Measurements from ENCODE around the gene PRDX5.

PRDX5 gene

DNA sequence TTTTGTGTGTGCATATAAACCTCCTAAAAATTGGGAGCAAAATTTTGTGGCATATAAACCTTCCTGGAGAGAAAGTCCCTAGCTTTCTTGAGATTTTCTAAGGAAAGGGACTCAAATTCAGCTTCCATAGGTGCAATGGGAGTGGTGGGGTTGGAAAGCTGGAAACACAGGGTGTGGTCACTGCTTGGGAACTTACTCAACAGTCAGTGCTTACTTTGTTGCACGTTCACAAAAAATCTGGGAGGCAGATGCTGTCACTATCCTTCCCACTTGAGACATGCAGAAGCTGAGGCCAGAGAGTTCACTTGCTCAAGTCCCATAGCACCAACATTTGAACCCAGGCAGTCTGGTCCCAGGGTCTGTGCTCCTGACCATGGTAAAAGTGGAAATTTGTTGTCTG, 21.7 kb upstream of the PRDX5 start:
- in situ Hi-C loops (cut with MboI; ENCODE audit: low pct_unique_long_range_greater_than_20kb, low sequenced_read_pairs, unreplicated experiment) = no loop called here
- no peak for DNase-seq (ENCODE audit: low spot score)
- TF ChIP-seq, protein P1, sequence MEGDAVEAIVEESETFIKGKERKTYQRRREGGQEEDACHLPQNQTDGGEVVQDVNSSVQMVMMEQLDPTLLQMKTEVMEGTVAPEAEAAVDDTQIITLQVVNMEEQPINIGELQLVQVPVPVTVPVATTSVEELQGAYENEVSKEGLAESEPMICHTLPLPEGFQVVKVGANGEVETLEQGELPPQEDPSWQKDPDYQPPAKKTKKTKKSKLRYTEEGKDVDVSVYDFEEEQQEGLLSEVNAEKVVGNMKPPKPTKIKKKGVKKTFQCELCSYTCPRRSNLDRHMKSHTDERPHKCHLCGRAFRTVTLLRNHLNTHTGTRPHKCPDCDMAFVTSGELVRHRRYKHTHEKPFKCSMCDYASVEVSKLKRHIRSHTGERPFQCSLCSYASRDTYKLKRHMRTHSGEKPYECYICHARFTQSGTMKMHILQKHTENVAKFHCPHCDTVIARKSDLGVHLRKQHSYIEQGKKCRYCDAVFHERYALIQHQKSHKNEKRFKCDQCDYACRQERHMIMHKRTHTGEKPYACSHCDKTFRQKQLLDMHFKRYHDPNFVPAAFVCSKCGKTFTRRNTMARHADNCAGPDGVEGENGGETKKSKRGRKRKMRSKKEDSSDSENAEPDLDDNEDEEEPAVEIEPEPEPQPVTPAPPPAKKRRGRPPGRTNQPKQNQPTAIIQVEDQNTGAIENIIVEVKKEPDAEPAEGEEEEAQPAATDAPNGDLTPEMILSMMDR (IDR thresholded peaks at IDR 0.05; ENCODE audit: extremely low read depth, insufficient read depth, missing control alignments) = no peak

DNA sequence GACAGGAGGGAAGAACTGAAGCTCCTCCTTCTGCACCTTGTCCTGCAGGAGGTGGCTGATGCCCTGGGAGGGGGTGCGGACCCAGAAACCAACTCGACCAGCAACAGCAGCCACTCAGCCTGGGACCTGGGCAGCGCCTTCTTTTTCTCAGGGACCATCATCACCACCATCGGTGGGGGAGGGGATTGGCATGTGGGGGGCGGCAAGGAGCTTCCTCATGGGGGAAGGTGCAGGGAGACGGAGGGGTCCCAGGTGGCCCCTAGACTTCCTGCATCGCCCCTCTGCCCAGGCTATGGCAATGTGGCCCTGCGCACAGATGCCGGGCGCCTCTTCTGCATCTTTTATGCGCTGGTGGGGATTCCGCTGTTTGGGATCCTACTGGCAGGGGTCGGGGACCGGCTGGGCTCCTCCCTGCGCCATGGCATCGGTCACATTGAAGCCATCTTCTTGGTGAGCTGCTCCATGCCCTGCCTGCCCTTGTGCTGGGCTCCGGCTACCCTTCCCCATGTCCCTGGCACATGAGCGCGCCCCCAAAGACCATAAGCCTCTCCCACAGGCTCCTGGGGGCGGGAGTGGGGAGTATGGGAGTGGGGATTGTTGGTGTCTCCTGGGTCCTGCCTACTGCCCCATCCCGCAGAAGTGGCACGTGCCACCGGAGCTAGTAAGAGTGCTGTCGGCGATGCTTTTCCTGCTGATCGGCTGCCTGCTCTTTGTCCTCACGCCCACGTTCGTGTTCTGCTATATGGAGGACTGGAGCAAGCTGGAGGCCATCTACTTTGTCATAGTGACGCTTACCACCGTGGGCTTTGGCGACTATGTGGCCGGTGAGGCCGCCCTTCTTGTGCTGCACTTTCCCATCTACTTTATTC, 20.9 kb upstream of the PRDX5 start:
- TF ChIP-seq, protein P1 (IDR thresholded peaks at IDR 0.05; ENCODE audit: extremely low read depth, insufficient read depth, missing control alignments) = no peak
- DNase-seq (ENCODE audit: low spot score) = no peak
- in situ Hi-C loops (cut with MboI; ENCODE audit: low pct_unique_long_range_greater_than_20kb, low sequenced_read_pairs, unreplicated experiment) = no loop called here

DNA sequence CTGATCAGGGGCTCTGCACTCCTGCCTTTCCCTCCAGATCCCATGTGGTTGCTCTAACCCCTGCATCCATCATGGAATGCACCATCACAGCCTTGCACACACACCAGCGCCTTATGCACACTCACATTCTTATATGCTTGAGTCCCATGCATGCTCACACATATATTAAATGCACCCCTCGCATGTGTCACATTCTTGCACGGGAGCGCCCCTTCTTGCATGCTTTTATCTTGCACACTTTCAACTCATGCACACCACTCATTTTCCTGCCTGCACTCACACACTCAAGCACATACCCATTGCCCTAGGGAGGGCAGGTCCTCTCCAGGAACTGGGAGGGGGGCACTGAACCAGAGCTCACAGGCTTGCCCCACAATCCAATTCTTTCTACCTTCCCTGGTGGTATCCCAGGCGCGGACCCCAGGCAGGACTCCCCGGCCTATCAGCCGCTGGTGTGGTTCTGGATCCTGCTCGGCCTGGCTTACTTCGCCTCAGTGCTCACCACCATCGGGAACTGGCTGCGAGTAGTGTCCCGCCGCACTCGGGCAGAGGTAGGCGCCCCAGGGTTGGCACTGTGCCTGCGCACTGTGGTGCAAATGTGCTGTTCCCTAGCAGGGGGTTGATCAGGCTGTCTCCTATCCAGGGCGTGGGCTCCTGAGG, 20.1 kb upstream of the PRDX5 start:
- in situ Hi-C loops (cut with MboI; ENCODE audit: low pct_unique_long_range_greater_than_20kb, low sequenced_read_pairs, unreplicated experiment) = no loop called here
- no peak for DNase-seq (ENCODE audit: low spot score)

DNA sequence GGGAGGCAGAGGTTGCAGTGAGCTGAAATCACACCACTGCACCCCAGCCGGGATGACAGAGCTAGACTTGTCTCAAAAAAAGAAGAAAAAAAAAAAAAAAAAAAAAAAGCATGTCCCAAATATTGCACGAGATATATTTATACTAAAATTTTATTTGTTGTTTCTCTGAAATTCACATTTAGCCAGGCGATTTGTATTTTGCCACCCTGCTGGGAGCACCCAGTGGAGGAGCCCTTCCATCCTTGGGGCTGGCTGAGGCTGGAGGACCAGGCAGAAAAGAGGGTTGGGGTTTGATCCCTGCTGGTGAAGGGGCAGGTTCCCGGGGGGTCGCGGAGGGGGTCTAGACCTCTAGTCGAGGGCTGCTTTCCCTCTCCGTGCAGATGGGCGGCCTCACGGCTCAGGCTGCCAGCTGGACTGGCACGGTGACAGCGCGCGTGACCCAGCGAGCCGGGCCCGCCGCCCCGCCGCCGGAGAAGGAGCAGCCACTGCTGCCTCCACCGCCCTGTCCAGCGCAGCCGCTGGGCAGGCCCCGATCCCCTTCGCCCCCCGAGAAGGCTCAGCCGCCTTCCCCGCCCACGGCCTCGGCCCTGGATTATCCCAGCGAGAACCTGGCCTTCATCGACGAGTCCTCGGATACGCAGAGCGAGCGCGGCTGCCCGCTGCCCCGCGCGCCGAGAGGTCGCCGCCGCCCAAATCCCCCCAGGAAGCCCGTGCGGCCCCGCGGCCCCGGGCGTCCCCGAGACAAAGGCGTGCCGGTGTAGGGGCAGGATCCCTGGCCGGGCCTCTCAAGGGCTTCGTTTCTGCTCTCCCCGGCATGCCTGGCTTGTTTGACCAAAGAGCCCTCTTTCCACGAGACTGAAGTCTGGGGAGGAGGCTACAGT, 18.7 kb upstream of the PRDX5 start:
- no peak for DNase-seq (ENCODE audit: low spot score)
- in situ Hi-C loops (cut with MboI; ENCODE audit: low pct_unique_long_range_greater_than_20kb, low sequenced_read_pairs, unreplicated experiment) = no loop called here
- TF ChIP-seq, protein P1 (IDR thresholded peaks at IDR 0.05; ENCODE audit: extremely low read depth, insufficient read depth, missing control alignments) = no peak

More for the DNA sequence above, 20.1 kb upstream of the PRDX5 start:
- TF ChIP-seq, protein P1 (IDR thresholded peaks at IDR 0.05; ENCODE audit: extremely low read depth, insufficient read depth, missing control alignments) = no peak

DNA sequence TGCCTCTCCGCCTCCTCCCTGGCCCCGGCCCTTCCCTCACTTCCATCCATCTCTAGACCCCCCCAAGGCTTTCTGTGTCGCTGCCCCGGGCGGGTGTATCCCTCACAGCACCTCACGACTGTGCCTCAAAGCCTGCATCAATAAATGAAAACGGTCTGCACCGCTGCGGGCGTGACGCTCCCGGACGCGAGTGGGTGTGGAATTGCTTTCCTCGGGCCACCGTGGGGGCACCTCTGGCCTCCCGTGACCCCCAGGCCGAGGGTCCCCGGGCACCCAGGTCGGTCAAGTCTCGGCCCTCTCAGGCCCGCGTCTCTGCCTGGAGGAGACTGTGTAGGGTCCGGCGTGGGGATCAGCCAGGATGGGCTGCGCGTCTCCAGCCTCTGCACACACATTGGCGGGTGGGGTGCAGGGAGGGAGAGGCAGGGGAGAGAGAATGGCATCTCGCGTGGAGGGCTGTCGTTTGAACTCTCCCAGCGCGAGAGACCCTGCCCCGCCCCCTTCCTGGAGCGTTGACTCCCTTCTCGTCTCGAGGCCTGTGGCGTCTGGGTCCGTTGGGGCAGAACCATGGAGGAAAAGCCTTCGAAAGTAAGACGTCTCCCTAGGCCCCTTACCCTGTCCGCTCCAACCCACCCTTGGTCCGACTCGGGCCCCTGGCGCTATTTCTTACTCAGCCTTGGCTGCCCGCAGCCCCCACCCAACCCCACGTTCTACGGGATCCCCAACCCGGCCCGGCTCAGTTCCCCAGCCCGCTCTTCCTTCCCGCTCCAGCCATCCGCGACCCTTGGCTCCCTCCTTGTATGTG, 17.9 kb upstream of the PRDX5 start, which contains the start of gene CATSPERZ:
TSS of gene CATSPERZ (plus strand) at position 512 of the 802 bp plus-strand sequence. CDS start at position 565, 53 bp downstream.
- TF ChIP-seq, protein P1 (IDR thresholded peaks at IDR 0.05; ENCODE audit: extremely low read depth, insufficient read depth, missing control alignments) = no peak
- in situ Hi-C loops (cut with MboI; ENCODE audit: low pct_unique_long_range_greater_than_20kb, low sequenced_read_pairs, unreplicated experiment) = no loop called here
- no peak for DNase-seq (ENCODE audit: low spot score)
